GM12878 (cell line): ENCODE measurements around the gene UBC. TPM values are rescaled to one million over a fixed set of nuclear protein-coding genes. Genes with fewer than 3 reads are reported as not detected.

Source experiments
- ATAC-seq: fragments of 200-7000 bp; cut with Tn5 transposase; 3 replicates; pipeline ENCODE4 v1.9.1; 2020; ENCODE audit warnings: mild to moderate bottlenecking, moderate library complexity
- BruUV-seq: library from RNA; stranded (reverse); fragments of 400-500 nt; replicated peaks from 2 replicates; lab custom pipeline; 2021; lab: Mats Ljungman, UMichigan
- CTCF ChIA-PET: fragments of 300-600 bp; sonication (Branson Sonifier 250); formaldehyde crosslinking; extraction: SDS; loops from one replicate; lab custom pipeline; 2021; ENCODE audit warnings: inconsistent platforms; lab: Yijun Ruan, JAX
- POLR2A ChIA-PET: fragments of 350-600 bp; formaldehyde crosslinking; extraction: SDS; loops from one replicate; lab custom pipeline; 2021; ENCODE audit warnings: inconsistent platforms; lab: Charles Lee
- RAD21 ChIA-PET: fragments of 300-600 bp; sonication (Branson Sonifier 250); formaldehyde crosslinking; loops from one replicate; lab custom pipeline; 2023; ENCODE audit warnings: antibody characterized with exemption; ENCODE audit not compliant: unreplicated experiment; lab: Charles Lee
- SMC1A ChIA-PET: fragments of 300-600 bp; sonication (Branson Sonifier 250); formaldehyde crosslinking; loops from one replicate; lab custom pipeline; 2023; ENCODE audit not compliant: unreplicated experiment, uncharacterized antibody; lab: Charles Lee
- DNase-seq: peaks from one replicate; pipeline ENCODE4 v3.0.0-alpha.2; 2011; ENCODE audit warnings: low read depth, low spot score
- FAIRE-seq: peaks from 3 replicates; lab custom pipeline; 2011; peaks lifted over from hg19 to GRCh38; lab: Jason Lieb, UNC
- H2AFZ ChIP-seq: 2 replicates; pipeline ENCODE4 v1.6.0; 2011; ENCODE audit warnings: low read depth, low read length, control low read depth; ENCODE audit not compliant: control insufficient read depth
- H3K27ac ChIP-seq: 2 replicates; pipeline ENCODE4 v1.5.1; 2011; ENCODE audit warnings: control low read depth; ENCODE audit not compliant: control insufficient read depth, insufficient read depth
- H3K27me3 ChIP-seq, 2 experiments: replicated peaks in 1 of 2; 2 replicates each; pipeline versions ENCODE4 v1.6.0 to v1.6.1; 2011; ENCODE audit warnings: low read length in 1 of 2; ENCODE audit not compliant: control insufficient read depth in 2 of 2, insufficient read depth in 2 of 2
- H3K36me3 ChIP-seq, 2 experiments: 2 replicates each; pipeline ENCODE4 v1.5.1; 2011; ENCODE audit warnings: low read length in 1 of 2; ENCODE audit not compliant: control insufficient read depth in 2 of 2, insufficient read depth in 2 of 2
- H3K4me1 ChIP-seq: 2 replicates; pipeline ENCODE4 v1.6.1; 2011; ENCODE audit warnings: mild to moderate bottlenecking, low read length, moderate library complexity, mixed read lengths; ENCODE audit not compliant: control insufficient read depth, insufficient read depth
- H3K4me2 ChIP-seq: 2 replicates; pipeline ENCODE4 v1.6.0; 2011; ENCODE audit warnings: control low read depth; ENCODE audit not compliant: control insufficient read depth, insufficient read depth
- H3K4me3 ChIP-seq: fragments of 200-600 bp; sonication (generic); 2 replicates; pipeline ENCODE4 v1.5.1; 2016
- H3K79me2 ChIP-seq: 2 replicates; pipeline ENCODE4 v1.6.0; 2011; ENCODE audit warnings: low read length; ENCODE audit not compliant: control insufficient read depth, insufficient read depth
- H3K9ac ChIP-seq: 2 replicates; pipeline ENCODE4 v1.8.0; 2011; ENCODE audit warnings: low read length, control low read depth, mixed read lengths; ENCODE audit not compliant: control insufficient read depth, insufficient read depth
- H3K9me3 ChIP-seq: replicated peaks from 3 replicates; pipeline ENCODE4 v1.5.1; 2011; ENCODE audit warnings: mild to moderate bottlenecking, low read length; ENCODE audit not compliant: control insufficient read depth, insufficient read depth
- H4K20me1 ChIP-seq: 2 replicates; pipeline ENCODE4 v1.6.0; 2011; ENCODE audit not compliant: control insufficient read depth, insufficient read depth
- CBX5 ChIP-seq: sonication (generic); IDR thresholded peaks from 2 replicates; pipeline ENCODE4 v1.6.1; 2016; ENCODE audit warnings: low read depth, moderate library complexity, mild to moderate bottlenecking, inconsistent platforms
- NFIC ChIP-seq: IDR thresholded peaks from 2 replicates; pipeline ENCODE4 v1.6.1; 2012; ENCODE audit warnings: low read depth, mild to moderate bottlenecking, inconsistent platforms, low read length, moderate library complexity
- SREBF1 ChIP-seq: IDR thresholded peaks from 2 replicates; pipeline ENCODE4 v1.6.1; 2012; ENCODE audit warnings: mild to moderate bottlenecking, low read length
- ZNF207 ChIP-seq: fragments of 450-650 bp; IDR thresholded peaks from 2 replicates; pipeline ENCODE4 v1.6.1; 2014; ENCODE audit warnings: antibody characterized with exemption, mild to moderate bottlenecking, borderline replicate concordance
- WGBS: methylation state at CpG from one replicate; pipeline ENCODE4 v1.1.6; 2016; ENCODE audit warnings: low lambda C conversion rate; ENCODE audit not compliant: insufficient replicate concordance, insufficient coverage; ENCODE audit errors: missing lambda C conversion rate; 5-methylcytosine and 5-hydroxymethylcytosine counted together
- in situ Hi-C: fragments of 300-500 bp; cut with MboI; formaldehyde crosslinking; loops from 9 replicates; pipeline ENCODE4 v1.14.3; 2018; ENCODE audit warnings: mixed read lengths
- intact Hi-C: fragments of 100-400 bp; cut with micrococcal nuclease; formaldehyde crosslinking; loops from one replicate; pipeline ENCODE4 v1.14.2; 2022; ENCODE audit not compliant: unreplicated experiment
- polyA plus RNA-seq, 11 experiments: library from polyadenylated mRNA; depleted of rRNA in 4 of 11; unstranded in 6 of 11; stranded (reverse) in 5 of 11; fragments of >200 nt; fragmentation: Nextera tagmentation in 4 of 11; fragmentation: Illumina TruSeq in 1 of 11; extraction: Ambion mirVana in 4 of 11; extraction: Trizol in 1 of 11; gene quantifications; 1 replicate in 1 of 11; 2 replicates in 10 of 11; pipeline versions ENCODE4 v1.2.1 to v1.2.3, GENCODE V29; 2011 to 2016; ENCODE audit warnings: inconsistent platforms in 2 of 11, missing spikeins in 2 of 11, low read depth in 1 of 11
- total RNA-seq, 4 experiments: library from RNA; depleted of rRNA in 3 of 4; stranded (reverse); fragments of >200 nt in 3 of 4; fragmentation: Illumina TruSeq in 1 of 4; extraction: Trizol in 1 of 4; gene quantifications; 2 replicates each; pipeline versions ENCODE4 v1.2.1 to v1.2.3, GENCODE V29; 2013 to 2021
- TF ChIP-seq, protein P1 (sequence below): fragments of 450-650 bp; formaldehyde crosslinking; IDR thresholded peaks from 2 replicates; pipeline ENCODE4 v1.4.0; 2022; ENCODE audit warnings: mild to moderate bottlenecking, moderate library complexity

The UBC gene
- total and polyA plus RNA-seq, 10 of the 15 experiments (the other 5 are each of a cell fraction or from before 2014, with no cell fraction given): 653 to 1,666 (median 874) TPM

DNA sequence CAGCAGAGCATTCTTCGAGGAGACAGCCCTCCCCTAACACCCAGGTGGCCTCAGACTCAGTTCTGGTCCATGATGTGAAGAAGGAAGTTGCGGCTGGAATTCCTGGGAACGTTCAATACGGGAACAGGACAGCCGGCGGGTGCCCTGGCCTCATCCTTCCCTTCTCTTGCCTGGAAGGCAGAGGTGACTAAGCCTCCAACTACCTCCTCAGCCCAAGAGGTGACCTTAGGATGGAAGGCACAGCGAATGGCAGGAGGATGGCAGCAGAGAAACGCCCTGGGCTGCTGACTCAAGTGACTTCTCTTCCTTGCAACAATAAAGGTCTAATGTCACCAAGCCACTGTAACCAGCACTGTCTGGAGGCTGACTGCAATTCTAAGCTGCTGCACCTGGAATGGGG, 38.4 kb upstream of the UBC start:
- no peaks in the 10 kb centered on the region for H4K20me1 ChIP-seq
- H3K4me2 ChIP-seq: no peak overlapping the region
- SMC1A ChIA-PET: no interaction called here
- RAD21 ChIA-PET: no interaction called here
- H3K4me3 ChIP-seq: no peak overlapping the region
- no peak overlapping the region for H3K27ac ChIP-seq
- intact Hi-C loops: no loop called here
- no peak overlapping the region for H3K9ac ChIP-seq
- ATAC-seq (no peak), DNase-seq (no peak), FAIRE-seq (no peak)
- no peak for TF ChIP-seq ZNF207
- no peak for TF ChIP-seq CBX5
- TF ChIP-seq NFIC: no peak
- no peak for TF ChIP-seq SREBF1
- TF ChIP-seq, protein P1, sequence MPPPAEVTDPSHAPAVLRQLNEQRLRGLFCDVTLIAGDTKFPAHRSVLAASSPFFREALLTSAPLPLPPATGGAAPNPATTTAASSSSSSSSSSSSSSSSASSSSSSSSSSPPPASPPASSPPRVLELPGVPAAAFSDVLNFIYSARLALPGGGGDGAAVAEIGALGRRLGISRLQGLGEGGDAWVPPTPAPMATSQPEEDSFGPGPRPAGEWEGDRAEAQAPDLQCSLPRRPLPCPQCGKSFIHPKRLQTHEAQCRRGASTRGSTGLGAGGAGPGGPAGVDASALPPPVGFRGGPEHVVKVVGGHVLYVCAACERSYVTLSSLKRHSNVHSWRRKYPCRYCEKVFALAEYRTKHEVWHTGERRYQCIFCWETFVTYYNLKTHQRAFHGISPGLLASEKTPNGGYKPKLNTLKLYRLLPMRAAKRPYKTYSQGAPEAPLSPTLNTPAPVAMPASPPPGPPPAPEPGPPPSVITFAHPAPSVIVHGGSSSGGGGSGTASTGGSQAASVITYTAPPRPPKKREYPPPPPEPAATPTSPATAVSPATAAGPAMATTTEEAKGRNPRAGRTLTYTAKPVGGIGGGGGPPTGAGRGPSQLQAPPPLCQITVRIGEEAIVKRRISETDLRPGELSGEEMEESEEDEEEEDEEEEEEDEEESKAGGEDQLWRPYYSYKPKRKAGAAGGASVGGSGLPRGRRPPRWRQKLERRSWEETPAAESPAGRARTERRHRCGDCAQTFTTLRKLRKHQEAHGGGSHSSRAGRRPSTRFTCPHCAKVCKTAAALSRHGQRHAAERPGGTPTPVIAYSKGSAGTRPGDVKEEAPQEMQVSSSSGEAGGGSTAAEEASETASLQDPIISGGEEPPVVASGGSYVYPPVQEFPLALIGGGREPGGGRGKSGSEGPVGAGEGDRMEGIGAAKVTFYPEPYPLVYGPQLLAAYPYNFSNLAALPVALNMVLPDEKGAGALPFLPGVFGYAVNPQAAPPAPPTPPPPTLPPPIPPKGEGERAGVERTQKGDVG (CRISPR knock-in tag): no peak
- H3K9me3 ChIP-seq: no peaks in the 10 kb centered on the region
- BruUV-seq: no TSS peak
- in situ Hi-C loops: no loop called here
- H3K27me3 ChIP-seq: no peaks in the 10 kb centered on the region
- H2AFZ ChIP-seq: no peak overlapping the region
- POLR2A ChIA-PET: interaction anchor here (0.8 kb wide), 1 partner anchor 12 kb away, joined by 4 read pairs; no protein-coding TSS in a partner anchor
- no peaks in the 10 kb centered on the region for H3K79me2 ChIP-seq
- no peaks in the 10 kb centered on the region for H3K4me1 ChIP-seq
- peaks cover 24 to 32% of the 10 kb centered on the region in 2 experiments for H3K36me3 ChIP-seq
- WGBS: 77% methylated on average over 8 of the region's 8 CpGs
- CTCF ChIA-PET: no interaction called here
